Stimulated activated CD4-positive, alpha-beta T cell treated with anti-CD3 and anti-CD28 coated beads, Interleukin-12 subunit alpha, Interleukin-12 subunit beta, amount 100 ng/mL, for 24 hours (primary cell): ENCODE measurements around the gene FOXN1.
"Not testable (repeated sequence)": the region's sequence is repeated elsewhere in the genome, so short reads cannot be mapped to it uniquely, and the experiment has no call there.

Source experiments
- DNase-seq, 2 experiments: peaks; one replicate each; pipeline ENCODE4 v3.0.0-alpha.2; 2020; ENCODE audit warnings: low read depth in 2 of 2

FOXN1 gene

GRCh38 chr17:28505986-28506665 lies at the start of gene FOXN1:
FOXN1 (plus strand) TSS chr17:28506348; CDS start chr17:28523970, 17,622 bp downstream.
- no peak for DNase-seq

- DNase-seq, result no peak
Observed at GRCh38 chr17:28457890-28458289, 48.3 kb upstream of the FOXN1 start.

- not testable (repeated sequence) for DNase-seq
Observed at GRCh38 chr17:28458881-28459280, 47.3 kb upstream of the FOXN1 start.

- DNase-seq, result no peak
Observed at GRCh38 chr17:28460901-28461300, 45.2 kb upstream of the FOXN1 start.

- DNase-seq, result no peak
Observed at GRCh38 chr17:28466001-28466400, 40.1 kb upstream of the FOXN1 start.

GRCh38 chr17:28466521-28467048 lies 39.6 kb upstream of the FOXN1 start:
- DNase-seq, result no peak

GRCh38 chr17:28467456-28468025 lies 38.6 kb upstream of the FOXN1 start:
- DNase-seq, result no peak

GRCh38 chr17:28468033-28468735 lies 38.0 kb upstream of the FOXN1 start:
- not testable (repeated sequence) for DNase-seq

- no peak for DNase-seq
Observed at GRCh38 chr17:28468781-28469180, 37.4 kb upstream of the FOXN1 start.

GRCh38 chr17:28469376-28469775 lies 36.8 kb upstream of the FOXN1 start:
- DNase-seq, result no peak

- no peak for DNase-seq
Observed at GRCh38 chr17:28470266-28470913, 35.8 kb upstream of the FOXN1 start.

GRCh38 chr17:28470914-28471366 lies 35.2 kb upstream of the FOXN1 start:
- no peak for DNase-seq

GRCh38 chr17:28471531-28472342 lies 34.4 kb upstream of the FOXN1 start:
- DNase-seq, result no peak

GRCh38 chr17:28472871-28473497 lies 33.2 kb upstream of the FOXN1 start:
- no peak for DNase-seq

GRCh38 chr17:28473542-28473941 lies 32.6 kb upstream of the FOXN1 start, which contains the start of gene SLC13A2:
SLC13A2 (plus strand) TSS chr17:28473644; CDS start chr17:28473713, 69 bp downstream.
- DNase-seq, result no peak

- DNase-seq, result no peak
Observed at GRCh38 chr17:28474111-28474531, 32.0 kb upstream of the FOXN1 start.

- DNase-seq, result no peak
Observed at GRCh38 chr17:28475151-28475900, 30.8 kb upstream of the FOXN1 start.

GRCh38 chr17:28476076-28476865 lies 29.9 kb upstream of the FOXN1 start:
- no peak for DNase-seq

- no peak for DNase-seq
Observed at GRCh38 chr17:28477928-28478327, 28.2 kb upstream of the FOXN1 start.
